ENCODE data around the gene PRXL2B.
A peak's percentile ranks its signal among the peaks of the same experiment; 100 is the strongest.
"Not testable (repeated sequence)": the region's sequence is repeated elsewhere in the genome, so short reads cannot be mapped to it uniquely, and the experiment has no call there.

PRXL2B gene

GRCh38 chr1:2564006-2564814, 22.4 kb upstream of the PRXL2B start:
- no peak for FAIRE-seq

GRCh38 chr1:2564815-2565374, 21.7 kb upstream of the PRXL2B start:
- FAIRE-seq (no peak), DNase-seq (ENCODE audit: low spot score) (no peak)

More at GRCh38 chr1:2564006-2564814, 22.4 kb upstream of the PRXL2B start:
- no peak for DNase-seq (ENCODE audit: low spot score)

- DNase-seq (ENCODE audit: low spot score): peak; percentile 44
Measured at GRCh38 chr1:2566101-2567045, 20.2 kb upstream of the PRXL2B start.

GRCh38 chr1:2567083-2567679, 19.4 kb upstream of the PRXL2B start:
- FAIRE-seq: no peak
- no peak for DNase-seq (ENCODE audit: low spot score)

More at GRCh38 chr1:2566101-2567045, 20.2 kb upstream of the PRXL2B start:
- no peak for FAIRE-seq

GRCh38 chr1:2568187-2568816, 18.3 kb upstream of the PRXL2B start:
- FAIRE-seq; DNase-seq (ENCODE audit: low spot score): not testable (repeated sequence)

GRCh38 chr1:2569060-2569459, 17.5 kb upstream of the PRXL2B start:
- no peak for DNase-seq (ENCODE audit: low spot score)
- no peak for FAIRE-seq

GRCh38 chr1:2569703-2570102, 16.9 kb upstream of the PRXL2B start:
- not testable (repeated sequence) for FAIRE-seq; DNase-seq (ENCODE audit: low spot score)

- DNase-seq (ENCODE audit: low spot score): no peak
- FAIRE-seq: no peak
Measured at GRCh38 chr1:2570332-2570731, 16.2 kb upstream of the PRXL2B start.

GRCh38 chr1:2571348-2571747, 15.2 kb upstream of the PRXL2B start:
- DNase-seq (ENCODE audit: low spot score): no peak
- no peak for FAIRE-seq

- no peak for FAIRE-seq
- DNase-seq (ENCODE audit: low spot score): no peak
Measured at GRCh38 chr1:2573250-2573920, 13.2 kb upstream of the PRXL2B start.

- FAIRE-seq: no peak
- no peak for DNase-seq (ENCODE audit: low spot score)
Measured at GRCh38 chr1:2574350-2574749, 12.2 kb upstream of the PRXL2B start.

- DNase-seq (ENCODE audit: low spot score) (no peak), FAIRE-seq (no peak)
Measured at GRCh38 chr1:2575801-2576663, 10.5 kb upstream of the PRXL2B start.

GRCh38 chr1:2577565-2578075, 9.0 kb upstream of the PRXL2B start:
- FAIRE-seq; DNase-seq (ENCODE audit: low spot score): not testable (repeated sequence)

GRCh38 chr1:2578758-2579118, 7.8 kb upstream of the PRXL2B start:
- FAIRE-seq: no peak

GRCh38 chr1:2580691-2581090, 5.9 kb upstream of the PRXL2B start:
- FAIRE-seq (no peak), DNase-seq (ENCODE audit: low spot score) (no peak)

More at GRCh38 chr1:2578758-2579118, 7.8 kb upstream of the PRXL2B start:
- no peak for DNase-seq (ENCODE audit: low spot score)

GRCh38 chr1:2582391-2582790, 4.2 kb upstream of the PRXL2B start:
- FAIRE-seq (no peak), DNase-seq (ENCODE audit: low spot score) (no peak)

- DNase-seq (ENCODE audit: low spot score) (no peak), FAIRE-seq (no peak)
Measured at GRCh38 chr1:2583331-2583791, 3.2 kb upstream of the PRXL2B start.

- DNase-seq (ENCODE audit: low spot score): no peak
- FAIRE-seq: no peak
Measured at GRCh38 chr1:2583871-2584351, 2.7 kb upstream of the PRXL2B start.
